T-cell (primary cell): ENCODE results near the gene AGER. TPM values are rescaled to one million over a fixed set of nuclear protein-coding genes. Genes with fewer than 3 reads are reported as not detected.

Source experiments
- ATAC-seq, 4 experiments: fragments of 200-7000 bp in 3 of 4; fragments of 150-1000 bp in 1 of 4; cut with Tn5 transposase; replicated peaks in 1 of 4; 1 replicate in 3 of 4; 2 replicates in 1 of 4; pipeline ENCODE4 v1.10.0; 2021; ENCODE audit warnings: moderate library complexity in 3 of 4, mild to moderate bottlenecking in 2 of 4, moderate number of reproducible peaks in 1 of 4
- CTCF ChIA-PET, 2 donors: fragments of 300-600 bp; sonication (Branson Sonifier 250); formaldehyde crosslinking; loops; one replicate each; lab custom pipeline; 2022; ENCODE audit warnings: antibody characterized with exemption in 2 of 2; lab: Charles Lee
- POLR2A ChIA-PET, 2 donors: fragments of 300-600 bp; sonication (Branson Sonifier 250); formaldehyde crosslinking; loops; one replicate each; lab custom pipeline; 2022; ENCODE audit warnings: antibody characterized with exemption in 2 of 2; lab: Charles Lee
- DNase-seq, 35 experiments: peaks; one replicate each; pipeline versions ENCODE4 v3.0.0 to v3.0.0-alpha.2; 2013 to 2023
- H3K27ac ChIP-seq: one replicate; pipeline ENCODE4 v1.5.1; 2013; ENCODE audit warnings: low read length
- H3K27me3 ChIP-seq, 2 experiments: replicated peaks in 1 of 2; 1 replicate in 1 of 2; 2 replicates in 1 of 2; pipeline versions ENCODE4 v1.6.1 to v1.7.0; 2013; ENCODE audit warnings: low read length in 1 of 2, mixed read lengths in 1 of 2; ENCODE audit not compliant: control insufficient read depth in 2 of 2, insufficient read depth in 2 of 2; ENCODE audit errors: extremely low read depth in 1 of 2
- H3K36me3 ChIP-seq, 2 donors: 1 replicate in 1 of 2; 2 replicates in 1 of 2; pipeline versions ENCODE4 v1.6.1 to v1.7.0; 2013; ENCODE audit warnings: low read length in 1 of 2; ENCODE audit not compliant: control insufficient read depth in 2 of 2, insufficient read depth in 1 of 2; ENCODE audit errors: extremely low read depth in 1 of 2
- H3K4me1 ChIP-seq, 2 experiments: 1 replicate in 1 of 2; 2 replicates in 1 of 2; pipeline versions ENCODE4 v1.6.1 to v1.7.0; 2013; ENCODE audit warnings: low read length in 2 of 2, mixed read lengths in 1 of 2; ENCODE audit not compliant: insufficient read depth in 2 of 2, control insufficient read depth in 1 of 2; ENCODE audit errors: extremely low read depth in 1 of 2
- H3K4me3 ChIP-seq, 2 donors: 1 replicate in 1 of 2; 2 replicates in 1 of 2; pipeline versions ENCODE4 v1.5.1 to v1.7.0; 2013; ENCODE audit warnings: mild to moderate bottlenecking in 2 of 2, low read length in 1 of 2, moderate library complexity in 1 of 2; ENCODE audit not compliant: control insufficient read depth in 1 of 2; ENCODE audit errors: extremely low read depth in 1 of 2
- H3K9me3 ChIP-seq: 2 replicates; pipeline ENCODE4 v1.7.0; 2013
- H3K27ac Mint-ChIP-seq, 2 donors: one replicate each; pipeline ENCODE4 v1.8.0; 2020 to 2021; ENCODE audit warnings: mild to moderate bottlenecking in 2 of 2, mixed read lengths in 2 of 2
- H3K27me3 Mint-ChIP-seq, 2 donors: one replicate each; pipeline ENCODE4 v1.8.0; 2021 to 2022; ENCODE audit warnings: mixed read lengths in 2 of 2
- H3K36me3 Mint-ChIP-seq: one replicate; pipeline ENCODE4 v1.8.0; 2021; ENCODE audit warnings: mixed read lengths
- H3K4me1 Mint-ChIP-seq, 3 donors: one replicate each; pipeline ENCODE4 v1.8.0; 2020 to 2022; ENCODE audit warnings: mixed read lengths in 3 of 3, mild to moderate bottlenecking in 1 of 3
- H3K4me3 Mint-ChIP-seq, 3 donors: one replicate each; pipeline ENCODE4 v1.8.0; 2020 to 2022; ENCODE audit warnings: mild to moderate bottlenecking in 3 of 3, mixed read lengths in 3 of 3, moderate library complexity in 3 of 3
- H3K9me3 Mint-ChIP-seq, 3 donors: one replicate each; pipeline ENCODE4 v1.8.0; 2020 to 2022; ENCODE audit warnings: mixed read lengths in 3 of 3
- WGBS: methylation state at CpG from one replicate; pipeline ENCODE4 v1.1.5; 2013; ENCODE audit warnings: missing lambda C conversion rate; ENCODE audit not compliant: insufficient coverage; 5-methylcytosine and 5-hydroxymethylcytosine counted together
- total RNA-seq, 35 experiments: library from RNA in 6 of 35; stranded (reverse) in 6 of 35; fragments of 120-200 nt in 1 of 35; gene quantifications; one replicate each; pipeline versions ENCODE4 v1.2.1 to v1.2.4 and lab custom pipeline; 2013 to 2026

Gene AGER
- total RNA-seq, 5 donors from 2014 or later (not counting 1 experiment from before 2014, with no cell fraction given), result 42.6 to 81.4 (median 67.7) TPM

GRCh38 chr6:32152769-32153563 lies 31.1 kb downstream of the AGER start:
- peak overlapping the region; percentile 81 for H3K27ac ChIP-seq
- H3K4me1 ChIP-seq, result peaks cover 6 to 71% of the 10 kb centered on the region in 2 experiments
- H3K27me3 ChIP-seq, result peaks cover under 1 to 43% of the 10 kb centered on the region in 2 experiments
- Mint-ChIP-seq H3K4me3 (peak overlapping the region; percentile 65 to 97 (median 91)), H3K36me3 (peaks cover 7% of the 10 kb centered on the region), H3K4me1 (peaks cover 59 to 73% (median 66%) of the 10 kb centered on the region in 3 donors), H3K27ac (peak overlapping the region; percentile 55 to 71), H3K27me3 (peaks cover 6 to 34% of the 10 kb centered on the region in 2 donors), H3K9me3 (no peaks in the 10 kb centered on the region)
- ATAC-seq (no peak), DNase-seq (no peak)
- 77% methylated on average over 17 of the region's 35 CpGs for WGBS
- POLR2A ChIA-PET, result no interaction called here
- no peaks in the 10 kb centered on the region for H3K9me3 ChIP-seq
- no peak overlapping the region for H3K4me3 ChIP-seq
- H3K36me3 ChIP-seq, result peaks cover 2 to 5% of the 10 kb centered on the region in 2 donors
- CTCF ChIA-PET, result interaction anchor here in 1 of 2 donors (0.6 kb wide), 1 partner anchor 36 kb away, joined by 5 read pairs; no protein-coding TSS in a partner anchor

GRCh38 chr6:32151863-32152768 lies 31.9 kb downstream of the AGER start, which contains the start of gene PRRT1:
Gene PRRT1, minus strand, starts transcription at chr6:32151939. Its CDS starts 112 bp downstream, at chr6:32151827.
- H3K9me3 ChIP-seq, result no peaks in the 10 kb centered on the region
- WGBS, result no CpG with 5 or more reads among the region's 24 CpGs
- H3K9me3 Mint-ChIP-seq, result no peaks in the 10 kb centered on the region
- no peaks in the 10 kb centered on the region for H3K36me3 Mint-ChIP-seq
- ChIA-PET POLR2A (interaction anchor here in 1 of 2 donors (0.7 kb wide), 1 partner anchor 47 kb away, joined by 15 read pairs; no protein-coding TSS in a partner anchor), CTCF (interaction anchor here (0.6 kb wide), 2 partner anchors 9 to 35 kb away, joined by 5 read pairs; no protein-coding TSS in a partner anchor)
- H3K4me3 ChIP-seq, result peak within 1 kb of the TSS in 1 of 2 donors; percentile 26
- no peak within 1 kb of the TSS for H3K27ac ChIP-seq
- H3K36me3 ChIP-seq, result no peaks in the 10 kb centered on the region
- peak within 1 kb of the TSS; percentile 70 to 71 for H3K27ac Mint-ChIP-seq
- DNase-seq, result peak in 3 of 35 experiments; percentile 11 to 27 (median 14)
- ATAC-seq, result no peak
- peaks cover 6 to 36% of the 10 kb centered on the region in 2 donors for H3K27me3 Mint-ChIP-seq
- H3K4me1 Mint-ChIP-seq, result peaks cover 61 to 74% (median 72%) of the 10 kb centered on the region in 3 donors
- peaks cover 6 to 76% of the 10 kb centered on the region in 2 experiments for H3K4me1 ChIP-seq
- H3K27me3 ChIP-seq, result peaks cover 3 to 49% of the 10 kb centered on the region in 2 experiments
- H3K4me3 Mint-ChIP-seq, result peak within 1 kb of the TSS; percentile 72 to 97 (median 91)

GRCh38 chr6:32151181-32151862 lies 32.7 kb downstream of the AGER start:
- ChIA-PET POLR2A (interaction anchor here in 1 of 2 donors (0.5 to 0.7 kb wide), 2 partner anchors 10 to 46 kb away, joined by 5 to 15 read pairs; no protein-coding TSS in a partner anchor), CTCF (interaction anchor here in 1 of 2 donors (0.6 kb wide), 2 partner anchors 8 to 92 kb away, joined by 3 to 5 read pairs; no protein-coding TSS in a partner anchor)
- Mint-ChIP-seq H3K36me3 (no peaks in the 10 kb centered on the region), H3K9me3 (no peaks in the 10 kb centered on the region), H3K27ac (peak overlapping the region in 1 of 2 donors; percentile 41), H3K4me3 (peak overlapping the region; percentile 72 to 91 (median 72)), H3K4me1 (peaks cover 61 to 75% (median 74%) of the 10 kb centered on the region in 3 donors), H3K27me3 (peaks cover 6 to 40% of the 10 kb centered on the region in 2 donors)
- DNase-seq, result peak in 3 of 35 experiments; percentile 22 to 32 (median 30)
- H3K36me3 ChIP-seq, result no peaks in the 10 kb centered on the region
- WGBS, result 86% methylated on average over 2 of the region's 8 CpGs
- peaks cover 6 to 77% of the 10 kb centered on the region in 2 experiments for H3K4me1 ChIP-seq
- no peak overlapping the region for H3K27ac ChIP-seq
- H3K4me3 ChIP-seq, result peak overlapping the region in 1 of 2 donors; percentile 26
- H3K27me3 ChIP-seq, result peaks cover 5 to 49% of the 10 kb centered on the region in 2 experiments
- H3K9me3 ChIP-seq, result no peaks in the 10 kb centered on the region
- no peak for ATAC-seq

GRCh38 chr6:32149932-32150870 lies 33.9 kb downstream of the AGER start:
- Mint-ChIP-seq H3K4me3 (peak overlapping the region; percentile 31 to 91 (median 72)), H3K27me3 (peaks cover 6 to 42% of the 10 kb centered on the region in 2 donors)
- 64% methylated on average over 49 of the region's 55 CpGs for WGBS

More at GRCh38 chr6:32149932-32150870, 33.9 kb downstream of the AGER start:
- CTCF ChIA-PET, result no interaction called here
- POLR2A ChIA-PET, result no interaction called here
- peaks cover 5 to 49% of the 10 kb centered on the region in 2 experiments for H3K27me3 ChIP-seq
- H3K4me1 ChIP-seq, result peaks cover 5 to 70% of the 10 kb centered on the region in 2 experiments
- H3K9me3 Mint-ChIP-seq, result no peaks in the 10 kb centered on the region
- DNase-seq (no peak), ATAC-seq (no peak)
- H3K9me3 ChIP-seq, result no peaks in the 10 kb centered on the region
- no peaks in the 10 kb centered on the region for H3K36me3 ChIP-seq
- peak overlapping the region; percentile 28 to 29 for H3K27ac Mint-ChIP-seq
- H3K4me3 ChIP-seq, result no peak overlapping the region
- no peaks in the 10 kb centered on the region for H3K36me3 Mint-ChIP-seq
- peaks cover 55 to 69% (median 68%) of the 10 kb centered on the region in 3 donors for H3K4me1 Mint-ChIP-seq
- no peak overlapping the region for H3K27ac ChIP-seq
